Measurements from ENCODE around the gene ANTXR2.

ANTXR2 gene

GRCh38 chr4:80043541-80043940, 29.5 kb downstream of the ANTXR2 start:
- no peak for DNase-seq (ENCODE audit: low read depth in 1 of 2, low spot score in 1 of 2)
- TF ChIP-seq GABPA (IDR thresholded peaks at IDR 0.05; ENCODE audit: low read depth) = no peak
- no peak for TF ChIP-seq CTCF (IDR thresholded peaks at IDR 0.05; ENCODE audit: insufficient read depth, low read length)
- TF ChIP-seq, protein P1, sequence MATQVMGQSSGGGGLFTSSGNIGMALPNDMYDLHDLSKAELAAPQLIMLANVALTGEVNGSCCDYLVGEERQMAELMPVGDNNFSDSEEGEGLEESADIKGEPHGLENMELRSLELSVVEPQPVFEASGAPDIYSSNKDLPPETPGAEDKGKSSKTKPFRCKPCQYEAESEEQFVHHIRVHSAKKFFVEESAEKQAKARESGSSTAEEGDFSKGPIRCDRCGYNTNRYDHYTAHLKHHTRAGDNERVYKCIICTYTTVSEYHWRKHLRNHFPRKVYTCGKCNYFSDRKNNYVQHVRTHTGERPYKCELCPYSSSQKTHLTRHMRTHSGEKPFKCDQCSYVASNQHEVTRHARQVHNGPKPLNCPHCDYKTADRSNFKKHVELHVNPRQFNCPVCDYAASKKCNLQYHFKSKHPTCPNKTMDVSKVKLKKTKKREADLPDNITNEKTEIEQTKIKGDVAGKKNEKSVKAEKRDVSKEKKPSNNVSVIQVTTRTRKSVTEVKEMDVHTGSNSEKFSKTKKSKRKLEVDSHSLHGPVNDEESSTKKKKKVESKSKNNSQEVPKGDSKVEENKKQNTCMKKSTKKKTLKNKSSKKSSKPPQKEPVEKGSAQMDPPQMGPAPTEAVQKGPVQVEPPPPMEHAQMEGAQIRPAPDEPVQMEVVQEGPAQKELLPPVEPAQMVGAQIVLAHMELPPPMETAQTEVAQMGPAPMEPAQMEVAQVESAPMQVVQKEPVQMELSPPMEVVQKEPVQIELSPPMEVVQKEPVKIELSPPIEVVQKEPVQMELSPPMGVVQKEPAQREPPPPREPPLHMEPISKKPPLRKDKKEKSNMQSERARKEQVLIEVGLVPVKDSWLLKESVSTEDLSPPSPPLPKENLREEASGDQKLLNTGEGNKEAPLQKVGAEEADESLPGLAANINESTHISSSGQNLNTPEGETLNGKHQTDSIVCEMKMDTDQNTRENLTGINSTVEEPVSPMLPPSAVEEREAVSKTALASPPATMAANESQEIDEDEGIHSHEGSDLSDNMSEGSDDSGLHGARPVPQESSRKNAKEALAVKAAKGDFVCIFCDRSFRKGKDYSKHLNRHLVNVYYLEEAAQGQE (IDR thresholded peaks at IDR 0.05; ENCODE audit: insufficient replicate concordance, low read depth) = no peak
- TF ChIP-seq SPI1 (IDR thresholded peaks at IDR 0.05; ENCODE audit: borderline replicate concordance, low read depth) = no peak
- no peak for TF ChIP-seq POLR2AphosphoS5 (IDR thresholded peaks at IDR 0.05; ENCODE audit: low read depth)
- Histone ChIP-seq H3K4me3 (replicated peaks; ENCODE audit: insufficient read depth, low read length) (no peak overlapping the region), H3K27ac (replicated peaks) (no peak overlapping the region), H3K27me3 (ENCODE audit: insufficient read depth, poor library complexity, severe bottlenecking) (no peaks in the 10 kb centered on the region)

DNA sequence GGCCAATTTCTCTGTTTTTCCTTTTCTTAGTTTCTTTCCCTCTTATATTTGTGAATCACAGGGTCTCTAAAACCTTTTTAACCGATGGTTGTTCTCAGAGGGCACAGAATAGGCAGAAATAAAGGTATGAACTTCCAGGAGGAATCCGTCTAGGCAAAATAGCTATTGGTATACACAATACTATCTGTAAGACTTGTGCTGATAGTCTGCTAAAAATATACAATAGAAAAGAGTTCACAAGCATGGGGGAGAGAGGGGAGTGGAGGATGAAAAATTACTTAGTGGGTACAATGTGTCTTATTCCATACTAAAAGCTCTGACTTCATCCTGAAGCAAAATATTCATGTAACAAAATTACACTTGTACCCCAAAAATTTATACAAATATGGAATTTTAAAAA, 30.2 kb downstream of the ANTXR2 start:
- H3K27ac ChIP-seq (replicated peaks) = no peak overlapping the region
- TF ChIP-seq, protein P1 (IDR thresholded peaks at IDR 0.05; ENCODE audit: insufficient replicate concordance, low read depth) = no peak
- no peak for TF ChIP-seq SPI1 (IDR thresholded peaks at IDR 0.05; ENCODE audit: borderline replicate concordance, low read depth)
- no peak for TF ChIP-seq POLR2AphosphoS5 (IDR thresholded peaks at IDR 0.05; ENCODE audit: low read depth)
- TF ChIP-seq GABPA (IDR thresholded peaks at IDR 0.05; ENCODE audit: low read depth) = no peak
- no peak for TF ChIP-seq CTCF (IDR thresholded peaks at IDR 0.05; ENCODE audit: insufficient read depth, low read length)
- DNase-seq (ENCODE audit: low read depth in 1 of 2, low spot score in 1 of 2) = no peak
- no peaks in the 10 kb centered on the region for H3K27me3 ChIP-seq (ENCODE audit: insufficient read depth, poor library complexity, severe bottlenecking)
- no peak overlapping the region for H3K4me3 ChIP-seq (replicated peaks; ENCODE audit: insufficient read depth, low read length)

GRCh38 chr4:80037864-80038263, 35.2 kb downstream of the ANTXR2 start:
- Histone ChIP-seq H3K27ac (replicated peaks) (no peak overlapping the region), H3K4me3 (replicated peaks; ENCODE audit: insufficient read depth, low read length) (no peak overlapping the region), H3K27me3 (ENCODE audit: insufficient read depth, poor library complexity, severe bottlenecking) (no peaks in the 10 kb centered on the region)
- no peak for DNase-seq (ENCODE audit: low read depth in 1 of 2, low spot score in 1 of 2)
- TF ChIP-seq GABPA (IDR thresholded peaks at IDR 0.05; ENCODE audit: low read depth) = no peak
- TF ChIP-seq SPI1 (IDR thresholded peaks at IDR 0.05; ENCODE audit: borderline replicate concordance, low read depth) = no peak
- no peak for TF ChIP-seq POLR2AphosphoS5 (IDR thresholded peaks at IDR 0.05; ENCODE audit: low read depth)
- TF ChIP-seq, protein P1 (IDR thresholded peaks at IDR 0.05; ENCODE audit: insufficient replicate concordance, low read depth) = no peak
- TF ChIP-seq CTCF (IDR thresholded peaks at IDR 0.05; ENCODE audit: insufficient read depth, low read length) = no peak
